NCI-H460 (cell line): ENCODE data around the gene CEP72. TPM values are rescaled to one million over a fixed set of nuclear protein-coding genes. Genes with fewer than 3 reads are reported as not detected.
"Not testable (repeated sequence)": the region's sequence is repeated elsewhere in the genome, so short reads cannot be mapped to it uniquely, and the experiment has no call there.

Experiments
- DNase-seq: peaks from one replicate; pipeline ENCODE4 v3.0.0-alpha.2; 2016; ENCODE audit warnings: low read depth; ENCODE audit errors: extremely low read depth
- total RNA-seq: library from RNA; depleted of rRNA; stranded (reverse); fragments of >200 nt; shearing (Covaris generic); gene quantifications from 2 replicates; pipeline ENCODE4 v1.2.3, GENCODE V29; 2014

The CEP72 gene
- total RNA-seq, 1 experiment from 2014 or later, result 29.0 TPM

- peak; percentile 98 for DNase-seq
Observed at GRCh38 chr5:597871-598563, 14.1 kb upstream of the CEP72 start.

DNA sequence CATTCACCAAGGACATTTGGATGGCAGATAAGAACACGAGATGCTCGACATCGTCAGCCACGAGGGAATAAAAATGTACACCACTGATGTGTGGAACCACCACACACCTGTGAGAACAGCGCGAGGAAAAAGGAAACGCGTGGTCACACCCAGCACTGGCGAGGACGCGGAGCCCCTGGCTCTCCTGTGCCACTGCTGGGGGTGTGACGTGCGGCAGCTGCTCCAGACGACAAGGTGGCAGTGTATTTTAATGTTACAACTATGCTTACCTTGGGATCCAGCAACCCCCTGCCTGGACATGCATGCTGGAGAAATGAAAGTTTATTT is 13.6 kb upstream of the CEP72 start:
- DNase-seq, result no peak

- no peak for DNase-seq
Observed at GRCh38 chr5:600886-601541, 11.1 kb upstream of the CEP72 start.

- DNase-seq, result no peak
Observed at GRCh38 chr5:601771-602465, 10.2 kb upstream of the CEP72 start.

GRCh38 chr5:602466-603035 is 9.6 kb upstream of the CEP72 start:
- no peak for DNase-seq

DNA sequence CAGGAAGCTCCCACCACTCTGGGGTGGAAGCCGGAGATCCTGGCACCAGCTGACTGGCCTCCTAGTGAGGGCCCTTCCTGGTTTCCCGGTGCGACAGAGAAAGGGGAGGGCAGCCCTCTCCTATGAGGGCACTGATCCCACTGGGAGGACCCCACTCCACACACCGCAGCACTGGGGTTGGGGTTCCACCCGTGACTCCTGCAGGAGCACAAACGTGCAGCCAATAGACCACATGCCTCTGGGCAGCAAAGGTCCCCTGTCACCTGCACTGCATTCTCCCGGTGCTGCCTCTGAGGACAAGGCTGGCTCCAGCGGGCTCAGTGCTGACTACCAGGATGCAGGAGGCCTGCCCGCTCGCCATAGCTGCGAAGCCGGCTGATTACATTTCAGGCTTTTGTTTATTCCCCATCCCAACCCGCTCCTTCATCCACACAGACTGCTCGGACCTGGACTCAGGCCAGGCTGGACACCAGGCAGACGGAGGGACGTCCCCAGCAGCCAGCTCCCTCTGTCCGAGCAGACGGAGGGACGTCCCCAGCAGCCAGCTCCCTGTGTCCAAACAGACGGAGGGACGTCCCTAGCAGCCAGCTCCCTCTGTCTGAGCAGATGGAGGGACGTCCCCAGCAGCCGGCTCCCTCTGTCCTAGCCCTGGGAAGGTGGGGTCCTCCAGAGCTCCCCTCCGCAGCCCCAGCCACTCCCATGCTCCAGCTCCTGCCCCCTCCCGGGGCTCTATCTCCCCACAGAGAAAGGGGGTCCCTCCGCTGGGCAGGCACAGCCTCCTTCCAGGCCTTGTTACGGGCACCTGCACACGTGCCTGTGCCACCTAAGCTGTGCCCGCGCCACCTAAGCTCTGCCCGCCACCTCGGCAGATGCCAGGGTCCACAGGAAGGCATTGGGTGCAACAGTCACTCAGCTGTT is 8.8 kb upstream of the CEP72 start:
- no peak for DNase-seq

- no peak for DNase-seq
Observed at GRCh38 chr5:604391-604831, 7.7 kb upstream of the CEP72 start.

GRCh38 chr5:605090-605489 is 7.0 kb upstream of the CEP72 start:
- DNase-seq, result not testable (repeated sequence)

DNA sequence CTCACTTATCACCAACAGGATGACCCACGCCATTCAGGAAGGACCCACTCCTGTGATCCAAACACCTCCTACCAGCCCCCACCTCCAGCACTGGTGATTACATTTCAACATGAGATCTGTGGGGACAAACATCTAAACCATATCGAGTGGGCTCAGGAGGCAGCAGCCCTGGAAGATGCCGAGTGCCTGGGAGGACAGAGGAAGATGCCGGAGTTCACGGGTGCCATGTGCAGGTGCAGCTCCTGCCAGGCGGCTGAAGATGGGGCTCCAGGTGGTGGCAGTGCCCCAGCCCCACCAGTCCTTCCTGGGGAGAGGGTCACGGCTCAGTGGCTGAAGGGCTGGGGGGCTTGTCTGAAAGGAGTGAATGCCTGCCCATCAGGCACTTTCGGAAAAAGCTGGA is 6.1 kb upstream of the CEP72 start:
- no peak for DNase-seq

DNA sequence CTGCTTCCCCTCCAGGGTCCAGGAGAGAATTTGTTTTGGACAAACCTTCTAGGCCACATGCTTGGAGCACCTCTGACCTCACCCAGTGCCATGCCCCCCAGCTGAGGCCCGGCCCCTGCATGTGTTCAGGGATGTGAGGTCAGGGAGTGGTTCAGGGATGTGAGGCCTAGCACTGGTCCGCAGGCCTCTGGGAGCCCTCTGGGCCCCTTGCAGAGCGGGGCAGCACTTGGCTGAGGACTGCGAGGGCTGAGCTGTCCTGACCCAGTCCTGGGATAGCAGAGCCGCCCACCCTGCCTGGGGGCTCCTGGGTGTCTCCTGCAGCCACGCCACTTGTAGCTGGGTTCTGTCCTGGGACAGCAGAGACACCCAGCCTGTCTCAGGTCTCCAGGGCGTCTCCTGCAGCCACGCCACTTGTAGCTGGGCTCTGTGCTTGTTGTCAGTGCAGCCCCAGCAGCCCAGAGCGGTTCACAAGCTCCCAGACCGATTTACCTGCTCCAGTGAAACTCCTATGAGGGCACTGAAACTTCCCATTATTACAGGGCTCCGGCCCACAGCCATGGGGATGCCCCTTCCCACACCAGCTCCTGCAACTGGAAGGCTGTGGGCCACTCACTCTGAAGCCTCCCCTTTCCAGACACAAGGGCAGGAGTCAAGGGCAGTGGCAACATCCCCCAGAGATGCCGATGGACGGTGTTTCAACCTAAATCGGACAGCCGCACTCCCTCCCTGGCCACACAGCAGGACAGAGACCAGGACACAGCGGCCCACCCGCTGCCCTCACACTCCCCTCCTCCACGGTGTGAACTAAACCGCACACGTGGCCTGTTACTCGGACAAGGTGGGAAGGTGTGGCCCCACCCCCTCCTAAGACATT is 5.4 kb upstream of the CEP72 start:
- no peak for DNase-seq

- DNase-seq, result no peak
Observed at GRCh38 chr5:607541-608428, 4.4 kb upstream of the CEP72 start.

- DNase-seq, result no peak
Observed at GRCh38 chr5:608429-609370, 3.4 kb upstream of the CEP72 start.

DNA sequence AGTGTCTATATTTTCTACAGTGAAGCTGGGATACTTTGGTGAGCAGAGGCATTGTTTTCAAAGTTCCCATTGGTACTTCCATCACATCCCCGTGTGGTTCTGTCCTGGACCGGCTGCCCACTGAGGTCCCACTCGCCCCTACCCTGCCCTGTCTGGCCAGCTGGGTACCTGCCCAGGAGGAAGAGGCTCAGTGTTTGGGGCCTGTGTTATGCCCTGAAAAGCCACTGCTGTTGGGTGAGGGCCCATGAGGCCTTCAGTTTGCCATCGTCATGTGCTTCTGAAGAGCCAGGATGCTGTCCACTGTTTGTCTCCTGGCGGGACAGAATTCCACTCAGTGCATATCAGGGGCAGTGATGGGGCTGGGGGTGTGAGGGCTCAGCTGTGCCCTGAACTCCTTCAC is 2.6 kb upstream of the CEP72 start:
- no peak for DNase-seq

- DNase-seq, result no peak
Observed at GRCh38 chr5:610011-610743, 2.0 kb upstream of the CEP72 start.

GRCh38 chr5:610744-611730 is 1.1 kb upstream of the CEP72 start:
- no peak for DNase-seq
